WI38 (cell line): ENCODE data around the gene GNLY.
"Not testable (repeated sequence)": the region's sequence is repeated elsewhere in the genome, so short reads cannot be mapped to it uniquely, and the experiment has no call there.

ENCODE experiments used
- H3K4me3 ChIP-seq: 2 replicates; pipeline ENCODE4 v1.5.1; 2011; ENCODE audit warnings: low read depth, mild to moderate bottlenecking, control low read depth, low read length
- TF ChIP-seq, protein P1 (sequence below): IDR thresholded peaks from 2 replicates; pipeline ENCODE4 v1.5.1; 2012; ENCODE audit warnings: low read depth, mild to moderate bottlenecking, control low read depth, low read length

GNLY gene

GRCh38 chr2:85712336-85712735 lies 18.2 kb downstream of the GNLY start:
- H3K4me3 ChIP-seq, result no peak overlapping the region
- TF ChIP-seq, protein P1, sequence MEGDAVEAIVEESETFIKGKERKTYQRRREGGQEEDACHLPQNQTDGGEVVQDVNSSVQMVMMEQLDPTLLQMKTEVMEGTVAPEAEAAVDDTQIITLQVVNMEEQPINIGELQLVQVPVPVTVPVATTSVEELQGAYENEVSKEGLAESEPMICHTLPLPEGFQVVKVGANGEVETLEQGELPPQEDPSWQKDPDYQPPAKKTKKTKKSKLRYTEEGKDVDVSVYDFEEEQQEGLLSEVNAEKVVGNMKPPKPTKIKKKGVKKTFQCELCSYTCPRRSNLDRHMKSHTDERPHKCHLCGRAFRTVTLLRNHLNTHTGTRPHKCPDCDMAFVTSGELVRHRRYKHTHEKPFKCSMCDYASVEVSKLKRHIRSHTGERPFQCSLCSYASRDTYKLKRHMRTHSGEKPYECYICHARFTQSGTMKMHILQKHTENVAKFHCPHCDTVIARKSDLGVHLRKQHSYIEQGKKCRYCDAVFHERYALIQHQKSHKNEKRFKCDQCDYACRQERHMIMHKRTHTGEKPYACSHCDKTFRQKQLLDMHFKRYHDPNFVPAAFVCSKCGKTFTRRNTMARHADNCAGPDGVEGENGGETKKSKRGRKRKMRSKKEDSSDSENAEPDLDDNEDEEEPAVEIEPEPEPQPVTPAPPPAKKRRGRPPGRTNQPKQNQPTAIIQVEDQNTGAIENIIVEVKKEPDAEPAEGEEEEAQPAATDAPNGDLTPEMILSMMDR, result no peak

DNA sequence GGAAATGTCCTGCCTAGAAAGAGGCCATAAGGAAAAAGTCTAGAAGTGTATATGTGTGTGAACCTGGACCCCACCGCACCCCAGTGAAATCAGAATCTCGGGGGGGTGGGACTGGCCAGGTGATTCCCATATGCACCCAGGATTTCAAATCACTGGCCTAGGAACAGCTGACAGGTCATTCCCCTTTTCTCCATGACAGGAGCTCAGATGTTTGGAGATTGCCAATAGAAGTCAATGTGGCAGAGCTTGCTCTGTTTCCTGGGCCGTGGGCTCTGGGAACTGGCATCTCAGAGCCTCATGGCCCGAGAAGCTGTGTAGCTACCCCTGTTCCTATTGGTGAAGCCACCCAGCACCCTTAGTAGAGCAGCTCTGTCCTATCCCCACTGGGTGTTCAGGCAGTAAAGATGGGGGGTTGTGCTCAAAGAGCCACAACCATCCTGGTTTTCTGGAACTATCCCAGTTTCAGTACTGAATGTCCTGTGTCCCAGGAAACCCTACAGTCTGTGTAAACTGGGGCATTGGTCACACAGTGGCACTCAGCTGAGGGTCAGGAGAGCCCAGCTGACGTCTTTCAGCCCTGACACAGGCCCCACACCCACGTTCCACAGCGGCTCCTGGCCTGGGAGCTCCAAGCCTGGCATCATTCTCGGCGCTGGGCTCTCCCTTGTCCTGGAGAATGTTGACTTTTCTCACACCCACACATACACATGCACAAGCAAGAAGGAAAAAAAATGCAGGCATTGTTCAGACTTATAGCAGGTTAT lies 18.9 kb downstream of the GNLY start:
- H3K4me3 ChIP-seq, result no peak overlapping the region
- TF ChIP-seq, protein P1, result no peak

DNA sequence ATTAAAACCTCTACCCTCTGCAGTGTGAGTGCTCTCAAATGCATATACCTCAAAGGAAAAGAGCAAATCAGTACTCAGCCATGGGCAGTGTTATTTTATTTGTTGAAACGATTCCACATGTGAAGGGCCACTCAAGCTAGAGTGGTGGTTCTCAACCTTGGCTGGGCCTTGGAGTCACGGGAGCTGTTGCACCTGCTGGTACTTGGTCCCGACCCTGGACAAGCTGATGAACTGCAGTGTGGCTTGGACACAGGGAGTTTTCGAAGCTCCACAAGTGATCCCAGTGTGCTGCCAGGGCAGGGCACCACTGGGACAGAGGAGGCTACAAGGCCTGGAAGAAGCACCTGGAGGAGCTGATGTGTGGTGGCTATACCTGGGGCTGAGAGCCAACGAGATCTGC lies 19.7 kb downstream of the GNLY start:
- no peak overlapping the region for H3K4me3 ChIP-seq
- TF ChIP-seq, protein P1, result no peak

DNA sequence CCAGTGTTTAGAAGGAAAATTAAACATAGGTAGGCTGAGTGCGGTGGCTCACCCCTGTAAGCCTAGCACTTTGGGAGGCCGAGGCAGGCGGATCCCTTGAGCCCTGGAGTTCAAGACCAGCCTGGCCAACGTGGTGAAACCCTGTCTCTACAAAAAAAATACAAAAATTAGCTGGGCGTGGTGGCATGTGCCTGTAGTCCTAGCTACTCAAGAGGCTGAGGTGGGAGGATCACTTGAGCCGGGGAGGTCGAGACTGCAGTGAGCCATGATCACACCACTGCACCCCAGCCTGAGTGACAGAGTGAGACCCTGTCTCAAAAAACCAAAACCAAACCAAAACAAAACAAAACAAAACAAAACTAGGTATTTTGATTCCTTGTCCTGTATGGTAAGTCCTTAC lies 20.3 kb downstream of the GNLY start:
- not testable (repeated sequence) for H3K4me3 ChIP-seq

GRCh38 chr2:85714841-85715240 lies 20.7 kb downstream of the GNLY start:
- H3K4me3 ChIP-seq, result no peak overlapping the region

DNA sequence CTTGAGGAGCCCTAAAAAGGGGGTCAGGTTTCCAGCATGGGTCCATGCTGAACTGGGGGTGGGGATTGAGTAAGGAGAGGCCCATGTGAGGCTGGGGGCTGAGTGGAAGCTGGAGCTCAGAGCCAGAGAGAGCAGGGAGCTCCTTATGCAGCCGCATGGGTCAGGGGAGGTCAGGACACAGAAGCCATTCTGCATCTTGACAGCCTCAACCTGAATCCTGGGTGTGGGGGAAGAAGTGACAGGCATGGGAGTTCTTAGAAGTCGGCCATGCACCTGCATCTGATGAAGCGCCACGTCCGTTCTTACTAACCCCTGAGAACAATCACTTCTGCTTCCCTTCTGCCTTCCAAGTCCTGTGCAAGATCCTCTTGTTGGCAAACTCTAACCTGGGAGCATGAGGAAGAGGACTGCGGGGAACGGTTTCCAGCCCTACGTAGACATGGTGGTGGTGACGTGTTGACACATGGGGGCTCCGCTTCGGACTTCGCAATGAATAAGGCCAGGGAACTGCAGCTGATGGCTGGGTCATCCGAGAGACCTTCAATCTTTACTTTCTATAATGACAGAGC lies 22.3 kb downstream of the GNLY start:
- TF ChIP-seq, protein P1, result no peak

More at GRCh38 chr2:85714841-85715240, 20.7 kb downstream of the GNLY start:
- TF ChIP-seq, protein P1, result no peak

DNA sequence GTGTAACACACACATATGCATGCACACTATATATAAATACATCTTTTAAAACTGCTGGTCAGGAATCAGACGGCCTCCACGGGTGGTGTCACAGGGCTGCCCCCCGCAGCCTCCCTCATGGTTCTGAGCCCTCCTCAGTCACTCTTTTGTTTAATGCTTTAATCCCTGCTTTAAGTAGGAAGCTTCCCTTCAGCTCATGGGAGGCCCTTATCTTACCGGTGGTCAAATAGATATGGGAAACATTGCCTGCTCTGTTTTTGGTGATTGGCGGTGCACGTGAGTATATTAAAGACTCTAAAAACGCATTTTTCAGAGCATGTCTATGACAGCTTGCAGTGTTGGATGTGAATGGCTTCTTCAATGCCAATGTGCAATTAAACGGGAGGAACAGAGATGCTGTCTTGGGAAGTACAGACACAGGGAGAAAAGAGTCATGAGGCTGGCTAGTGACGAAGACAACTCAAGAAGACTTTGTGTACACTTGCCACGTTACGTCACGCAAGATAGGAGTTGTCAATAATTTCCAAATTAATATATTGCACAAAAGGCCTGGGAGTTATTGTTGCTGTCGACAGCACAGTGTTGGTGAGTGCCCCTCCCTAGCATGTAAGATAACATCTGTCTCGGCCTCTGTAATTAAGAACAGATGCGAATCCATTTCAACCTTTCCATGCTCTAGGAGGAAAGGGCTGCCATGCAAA lies 23.3 kb downstream of the GNLY start:
- no peak overlapping the region for H3K4me3 ChIP-seq
- TF ChIP-seq, protein P1, result no peak

More for the DNA sequence above, 22.3 kb downstream of the GNLY start:
- no peak overlapping the region for H3K4me3 ChIP-seq
